HG03060 (cell line): ENCODE results near the gene NFATC3.

ENCODE experiments used
- ATAC-seq: cut with Tn5 transposase; IDR thresholded peaks from one replicate; pipeline ENCODE4 v1.9.1; 2021; ENCODE audit warnings: low read depth, moderate number of reproducible peaks; ENCODE audit not compliant: unreplicated experiment

Gene NFATC3

DNA sequence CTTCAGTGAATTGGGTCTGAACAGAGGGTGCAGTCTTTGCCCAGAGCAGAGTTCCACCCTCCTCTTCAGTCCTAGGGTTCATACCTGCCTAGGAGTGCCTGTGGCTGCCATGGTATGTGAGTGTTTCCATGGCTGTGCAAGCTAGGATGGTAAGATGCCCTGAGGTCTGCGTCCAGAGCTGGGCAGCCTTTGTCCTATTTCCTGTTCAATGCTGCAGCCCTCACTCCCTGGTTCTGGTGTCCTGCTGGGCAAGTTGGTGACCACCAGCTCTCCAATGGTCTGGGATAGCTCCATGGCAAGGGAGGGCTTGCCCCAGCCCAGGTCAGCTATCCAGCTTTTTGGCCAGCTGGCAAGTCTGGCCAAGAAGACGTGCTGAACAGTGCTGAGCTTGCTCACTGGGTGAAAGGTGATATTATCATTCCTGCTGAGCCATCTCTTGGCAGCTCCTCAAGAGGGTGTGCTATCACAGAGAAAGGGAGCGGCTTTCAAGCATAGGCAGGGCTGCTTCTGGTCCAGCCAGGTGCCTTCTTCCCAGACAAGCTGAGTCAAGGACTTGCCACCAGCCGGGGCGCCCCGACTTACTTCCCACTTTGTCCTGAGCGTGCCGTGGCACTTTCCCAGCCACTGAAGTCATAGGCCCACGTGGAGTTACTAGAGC, 13.0 kb upstream of the NFATC3 start:
- no peak for ATAC-seq

- ATAC-seq: peak; percentile 2
Observed at GRCh38 chr16:68073902-68074760, 11.0 kb upstream of the NFATC3 start.

DNA sequence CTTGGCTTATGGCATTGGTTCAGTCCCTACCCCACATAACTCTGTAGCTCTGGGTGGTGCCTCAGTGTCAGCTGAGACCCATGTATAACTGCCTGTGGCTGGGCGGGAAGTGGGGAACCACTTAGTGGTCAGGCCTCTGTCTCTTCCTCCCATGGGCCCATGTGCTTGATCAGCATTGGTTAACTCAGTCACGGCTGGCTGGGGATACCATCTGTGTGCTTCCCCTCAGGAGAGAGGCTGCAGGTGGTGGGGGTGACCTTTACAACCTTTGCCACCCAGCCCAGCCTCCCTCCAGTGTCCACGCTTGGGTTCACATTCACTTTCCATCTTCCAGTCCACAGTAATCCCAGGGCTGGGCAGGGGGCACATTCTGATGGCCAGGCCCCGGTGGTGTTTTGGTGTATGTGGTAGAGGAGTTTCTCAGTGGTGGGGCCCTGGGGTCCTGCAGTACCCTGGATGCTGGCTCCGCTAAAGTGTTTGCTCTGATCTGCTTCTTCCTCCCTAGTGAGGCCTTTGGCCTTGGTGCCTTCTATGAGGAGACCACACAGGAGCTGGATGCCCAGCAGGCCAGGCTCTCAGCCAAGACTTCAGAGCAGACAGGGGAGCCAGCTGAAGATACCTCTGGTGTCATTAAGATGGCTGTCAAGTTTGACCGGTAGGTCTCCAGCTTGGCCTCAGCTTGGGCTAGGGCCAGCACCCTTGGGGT, 10.2 kb upstream of the NFATC3 start:
- peak; percentile 76 for ATAC-seq

- ATAC-seq: no peak
Observed at GRCh38 chr16:68075980-68076379, 9.2 kb upstream of the NFATC3 start.

DNA sequence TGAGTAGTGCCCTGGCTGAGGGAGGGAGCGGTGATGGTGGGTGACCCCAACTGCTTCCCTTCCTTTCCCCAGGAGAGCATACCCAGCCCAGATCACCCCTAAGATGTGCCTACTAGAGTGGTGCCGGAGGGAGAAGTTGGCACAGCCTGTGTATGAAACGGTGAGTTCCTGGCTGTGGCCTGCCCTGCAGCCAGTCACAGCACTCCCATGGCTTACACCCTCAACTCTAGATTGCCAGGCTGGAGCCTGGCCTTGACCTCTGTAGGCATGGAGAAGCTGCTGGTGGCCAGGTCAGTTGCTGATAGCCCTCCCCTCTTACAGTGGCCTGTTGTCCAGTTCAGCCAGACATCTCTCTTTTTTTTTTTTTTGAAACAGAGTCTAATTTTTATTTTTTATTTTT, 8.6 kb upstream of the NFATC3 start:
- ATAC-seq: no peak

DNA sequence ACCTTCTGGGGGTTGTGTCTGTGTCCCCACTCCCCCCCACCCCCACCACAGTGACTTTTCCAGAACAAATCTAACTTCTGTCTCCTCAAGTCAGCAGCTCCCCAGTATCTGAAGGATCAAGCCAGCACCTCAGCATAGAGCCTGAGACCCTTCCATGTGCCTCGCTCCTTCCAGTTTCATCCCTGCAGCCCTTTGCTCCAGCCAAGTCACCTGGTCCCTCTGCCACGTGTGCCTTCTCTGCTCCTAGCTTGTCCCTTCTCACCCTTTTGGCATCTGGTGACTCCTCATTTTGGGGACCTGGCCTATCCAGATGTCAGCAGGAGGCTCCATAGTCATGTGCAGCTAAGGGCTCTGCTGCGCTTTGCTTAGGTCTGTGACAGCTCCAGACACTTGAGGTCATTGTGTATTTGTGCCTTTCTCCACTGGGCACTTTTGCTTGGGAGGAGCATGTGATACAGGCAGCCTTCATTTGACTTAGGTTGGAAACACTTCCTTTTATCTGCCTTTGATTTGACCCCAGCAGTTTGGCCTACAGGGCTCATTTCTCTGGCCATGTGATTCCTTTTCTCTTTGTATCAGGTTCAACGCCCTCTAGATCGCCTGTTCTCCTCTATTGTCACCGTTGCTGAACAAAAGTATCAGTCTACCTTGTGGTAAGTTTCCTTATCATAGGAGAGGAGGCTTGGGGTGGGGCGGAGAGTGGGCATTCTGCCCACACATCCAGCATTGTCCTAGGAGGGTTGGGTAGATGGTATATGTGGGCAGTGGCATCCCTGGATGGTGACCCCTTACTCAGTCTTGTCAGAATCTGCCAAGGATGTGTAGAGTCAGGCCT, 7.1 kb upstream of the NFATC3 start:
- no peak for ATAC-seq

- no peak for ATAC-seq
Observed at GRCh38 chr16:68078701-68079375, 6.3 kb upstream of the NFATC3 start.

DNA sequence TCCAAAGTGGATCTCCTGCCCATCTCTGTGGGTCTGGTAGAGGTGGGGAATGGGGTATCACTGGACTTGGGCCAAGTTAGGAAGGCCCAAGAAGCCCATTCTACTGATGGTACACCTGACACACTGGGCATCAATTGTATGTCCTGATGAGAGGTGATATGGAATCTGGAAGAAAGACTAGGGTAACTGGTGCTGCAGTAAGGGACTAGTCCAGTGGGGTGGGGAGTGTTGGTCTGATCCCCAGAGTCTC, 5.9 kb upstream of the NFATC3 start:
- ATAC-seq: no peak

- no peak for ATAC-seq
Observed at GRCh38 chr16:68079626-68080344, 5.4 kb upstream of the NFATC3 start.

- ATAC-seq: no peak
Observed at GRCh38 chr16:68081861-68082628, 3.1 kb upstream of the NFATC3 start.

- ATAC-seq: no peak
Observed at GRCh38 chr16:68082629-68083238, 2.4 kb upstream of the NFATC3 start.

- ATAC-seq: no peak
Observed at GRCh38 chr16:68083239-68083781, 1.9 kb upstream of the NFATC3 start.

DNA sequence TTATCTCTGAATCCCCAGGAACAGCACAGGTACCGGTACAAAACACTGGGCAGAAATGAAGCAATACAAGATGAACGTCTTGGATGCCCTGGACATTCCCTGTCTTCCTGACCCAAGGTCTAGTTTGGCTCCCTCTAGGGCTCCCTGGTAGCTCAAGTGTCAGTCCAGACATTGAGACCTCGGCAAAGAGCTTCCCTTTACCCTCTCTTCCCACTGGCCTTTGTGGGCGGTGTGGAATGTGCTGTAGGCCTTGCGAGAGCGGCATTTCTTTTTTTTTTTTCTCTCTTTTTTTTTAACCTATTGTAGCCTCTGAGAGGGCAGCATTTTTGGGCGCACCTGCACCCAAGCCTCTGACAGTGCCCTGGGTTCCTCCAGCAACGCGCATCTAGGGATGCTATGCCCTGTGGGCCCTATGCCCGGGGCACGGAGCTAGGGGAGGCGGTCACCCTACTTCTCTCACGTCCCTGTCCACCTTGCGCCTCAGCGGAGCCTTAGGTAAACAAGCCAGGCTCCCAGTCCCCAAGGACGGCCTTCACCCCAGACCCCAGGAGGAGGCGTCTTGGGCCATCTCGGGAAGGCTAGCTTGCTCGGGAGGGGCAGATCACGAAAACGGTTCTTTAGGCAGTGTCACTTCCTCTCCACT, 1.2 kb upstream of the NFATC3 start:
- ATAC-seq: peak; percentile 4

GRCh38 chr16:68084504-68085258, 489 bp upstream of the NFATC3 start:
- ATAC-seq: peak; percentile 33

DNA sequence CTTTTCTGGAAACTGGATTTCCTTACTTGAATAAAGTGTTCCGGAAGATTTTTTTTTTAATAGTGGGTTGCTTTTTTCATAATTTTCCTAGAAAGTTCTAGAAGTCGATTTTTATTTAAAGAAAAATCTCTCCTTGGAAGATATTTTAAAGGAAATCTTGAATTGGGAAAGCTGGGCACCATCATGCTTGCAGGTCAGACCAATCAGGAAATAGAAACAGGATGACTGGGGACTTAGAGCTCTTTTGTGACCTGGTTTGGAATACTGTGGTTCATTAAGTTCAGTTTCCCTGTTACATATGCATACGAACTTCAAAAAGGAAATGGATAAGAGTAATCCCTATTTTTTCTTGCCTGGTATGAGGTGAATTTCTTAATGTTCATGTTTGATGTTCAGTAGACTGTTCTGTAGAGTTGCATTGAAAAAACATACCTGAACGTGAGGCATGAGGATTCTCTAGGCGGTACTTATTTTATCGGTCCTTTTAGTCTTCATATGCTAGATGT, 1.2 kb downstream of the NFATC3 start:
- ATAC-seq: no peak

- no peak for ATAC-seq
Observed at GRCh38 chr16:68086860-68087268, 1.7 kb downstream of the NFATC3 start.

DNA sequence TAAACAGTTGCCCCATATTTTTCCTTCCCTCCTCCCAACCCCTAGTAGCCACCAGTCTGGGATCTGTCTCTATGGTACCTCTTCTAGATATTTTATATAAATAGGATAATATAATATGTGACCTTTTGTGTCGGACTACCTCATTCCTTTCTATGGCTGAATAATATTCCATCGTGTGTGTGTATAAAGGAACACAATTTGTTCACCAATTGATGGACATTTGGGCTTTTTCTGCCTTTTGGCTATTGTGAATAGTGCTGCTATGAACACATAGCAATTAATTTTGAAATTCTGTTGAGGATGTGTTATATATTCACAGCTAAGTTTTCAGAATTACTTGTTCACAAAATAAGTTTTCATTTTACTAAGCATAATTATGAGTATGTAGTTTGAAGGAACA, 2.5 kb downstream of the NFATC3 start:
- no peak for ATAC-seq
